ENCODE results near the gene SSBP3.

Gene SSBP3

GRCh38 chr1:54384918-54385726 is 21.1 kb downstream of the SSBP3 start:
- H3K9me3 ChIP-seq: no peaks in the 10 kb centered on the region
- peak overlapping the region; percentile 8 for H3K4me2 ChIP-seq
- peaks cover 39% of the 10 kb centered on the region for H3K4me1 ChIP-seq
- H4K20me1 ChIP-seq: peaks cover 97% of the 10 kb centered on the region
- TF ChIP-seq Cebpa-rat (IDR thresholded peaks at IDR 0.05): no peak
- H3K27ac ChIP-seq: peak overlapping the region; percentile 26; the same call in 1 of the 2 replicates
- H3K4me3 ChIP-seq: no peak overlapping the region
- H3K9ac ChIP-seq: no peak overlapping the region
- peaks cover 82% of the 10 kb centered on the region for H3K36me3 ChIP-seq
- H3K27me3 ChIP-seq: no peaks in the 10 kb centered on the region

GRCh38 chr1:54384471-54384870 is 21.7 kb downstream of the SSBP3 start:
- peaks cover 97% of the 10 kb centered on the region for H4K20me1 ChIP-seq
- H3K27me3 ChIP-seq: no peaks in the 10 kb centered on the region
- H3K36me3 ChIP-seq: peaks cover 82% of the 10 kb centered on the region
- H3K4me2 ChIP-seq: no peak overlapping the region
- H3K27ac ChIP-seq: peak overlapping the region; percentile 26; the same call in 1 of the 2 replicates
- H3K4me3 ChIP-seq: no peak overlapping the region
- TF ChIP-seq Cebpa-rat (IDR thresholded peaks at IDR 0.05): no peak
- H3K4me1 ChIP-seq: peaks cover 45% of the 10 kb centered on the region
- no peak overlapping the region for H3K9ac ChIP-seq
- H3K9me3 ChIP-seq: no peaks in the 10 kb centered on the region

GRCh38 chr1:54381524-54381923 is 24.7 kb downstream of the SSBP3 start:
- Histone ChIP-seq H3K4me2 (peak overlapping the region; percentile 22; the same call in 1 of the 2 replicates), H3K27ac (peak overlapping the region; percentile 26; the same call in 1 of the 2 replicates), H3K9ac (no peak overlapping the region), H4K20me1 (peaks cover 79% of the 10 kb centered on the region), H3K9me3 (no peaks in the 10 kb centered on the region), H3K4me1 (peaks cover 75% of the 10 kb centered on the region), H3K36me3 (peaks cover 67% of the 10 kb centered on the region), H3K27me3 (no peaks in the 10 kb centered on the region), H3K4me3 (no peak overlapping the region)
- no peak for TF ChIP-seq Cebpa-rat (IDR thresholded peaks at IDR 0.05)

GRCh38 chr1:54380290-54380882 is 25.8 kb downstream of the SSBP3 start:
- Histone ChIP-seq H3K4me1 (peaks cover 71% of the 10 kb centered on the region), H3K36me3 (peaks cover 60% of the 10 kb centered on the region), H3K9ac (no peak overlapping the region)

GRCh38 chr1:54379555-54380289 is 26.5 kb downstream of the SSBP3 start:
- Histone ChIP-seq H3K36me3 (peaks cover 62% of the 10 kb centered on the region), H3K27me3 (no peaks in the 10 kb centered on the region), H3K9me3 (no peaks in the 10 kb centered on the region), H4K20me1 (peaks cover 79% of the 10 kb centered on the region), H3K27ac (peak overlapping the region; percentile 94), H3K4me1 (peaks cover 64% of the 10 kb centered on the region), H3K4me3 (no peak overlapping the region), H3K9ac (peak overlapping the region; percentile 76; the same call in 1 of the 2 replicates), H3K4me2 (peak overlapping the region; percentile 83)
- TF ChIP-seq Cebpa-rat (IDR thresholded peaks at IDR 0.05): no peak

More at GRCh38 chr1:54380290-54380882, 25.8 kb downstream of the SSBP3 start:
- Histone ChIP-seq H4K20me1 (peaks cover 79% of the 10 kb centered on the region), H3K9me3 (no peaks in the 10 kb centered on the region), H3K4me2 (no peak overlapping the region), H3K4me3 (no peak overlapping the region), H3K27ac (no peak overlapping the region), H3K27me3 (no peaks in the 10 kb centered on the region)
- no peak for TF ChIP-seq Cebpa-rat (IDR thresholded peaks at IDR 0.05)

GRCh38 chr1:54378874-54379554 is 27.2 kb downstream of the SSBP3 start:
- Histone ChIP-seq H3K27me3 (no peaks in the 10 kb centered on the region), H3K4me3 (no peak overlapping the region), H3K27ac (peak overlapping the region; percentile 94), H3K36me3 (peaks cover 60% of the 10 kb centered on the region), H3K9me3 (no peaks in the 10 kb centered on the region), H3K9ac (peak overlapping the region; percentile 76), H3K4me1 (peaks cover 69% of the 10 kb centered on the region), H4K20me1 (peaks cover 79% of the 10 kb centered on the region), H3K4me2 (peak overlapping the region; percentile 83)
- TF ChIP-seq Cebpa-rat (IDR thresholded peaks at IDR 0.05): no peak

GRCh38 chr1:54378157-54378873 is 27.9 kb downstream of the SSBP3 start:
- peak overlapping the region; percentile 76 for H3K9ac ChIP-seq

GRCh38 chr1:54377040-54377691 is 29.0 kb downstream of the SSBP3 start:
- TF ChIP-seq Cebpa-rat (IDR thresholded peaks at IDR 0.05): no peak
- Histone ChIP-seq H3K9ac (no peak overlapping the region), H3K27me3 (no peaks in the 10 kb centered on the region), H3K4me2 (peak overlapping the region; percentile 83), H3K27ac (peak overlapping the region; percentile 94), H3K4me1 (peaks cover 79% of the 10 kb centered on the region), H4K20me1 (peaks cover 79% of the 10 kb centered on the region), H3K36me3 (peaks cover 60% of the 10 kb centered on the region), H3K9me3 (no peaks in the 10 kb centered on the region), H3K4me3 (no peak overlapping the region)

More at GRCh38 chr1:54378157-54378873, 27.9 kb downstream of the SSBP3 start:
- Histone ChIP-seq H3K4me3 (0 out of 2 replicates have a peak overlapping the region, but pooled peaks have one; percentile 18), H3K36me3 (peaks cover 61% of the 10 kb centered on the region), H3K4me2 (peak overlapping the region; percentile 83), H3K4me1 (peaks cover 76% of the 10 kb centered on the region), H3K27me3 (no peaks in the 10 kb centered on the region), H4K20me1 (peaks cover 79% of the 10 kb centered on the region), H3K27ac (peak overlapping the region; percentile 94), H3K9me3 (no peaks in the 10 kb centered on the region)
- TF ChIP-seq Cebpa-rat (IDR thresholded peaks at IDR 0.05): no peak
